ENCODE data around the gene MTCL1. TPM values are rescaled to one million over a fixed set of nuclear protein-coding genes. Genes with fewer than 3 reads are reported as not detected.

The MTCL1 gene
- total and polyA plus RNA-seq, 2 of the 8 experiments (the other 6 are each of a cell fraction or from before 2014, with no cell fraction given) = 16.6 to 60.8 TPM

- Histone ChIP-seq H3K79me2 (ENCODE audit: control insufficient read depth in 1 of 2, insufficient read depth in 2 of 2, low read length in 2 of 2) (no peaks in the 10 kb centered on the region), H4K20me1 (replicated peaks in 1 of 2; ENCODE audit: control insufficient read depth in 1 of 2, insufficient read depth in 2 of 2, low read length in 2 of 2) (no peaks in the 10 kb centered on the region), H3K4ac (replicated peaks; ENCODE audit: insufficient read length, low read depth, low read length) (no peak overlapping the region), H3K4me1 (replicated peaks in 1 of 4; ENCODE audit: control insufficient read depth in 3 of 4, insufficient read depth in 4 of 4, low read length in 3 of 4) (no peaks in the 10 kb centered on the region; a peak in 1 of 7 replicates), H3K23ac (ENCODE audit: insufficient read length) (no peak overlapping the region), H3K27me3 (replicated peaks in 1 of 4; ENCODE audit: control insufficient read depth in 3 of 4, extremely low read depth in 1 of 4, insufficient read depth in 3 of 4, low read length in 3 of 4) (no peaks in the 10 kb centered on the region; a peak in 1 of 7 replicates), H3K9ac (replicated peaks in 1 of 4; ENCODE audit: extremely low read depth in 1 of 4, low read depth in 3 of 4, low read length in 3 of 4) (no peak overlapping the region), H3K4me3 (ENCODE audit: extremely low read depth in 1 of 4, insufficient read depth in 2 of 4, low read depth in 3 of 4, low read length in 4 of 4) (no peak overlapping the region), H2AK5ac (ENCODE audit: low read depth, low read length) (no peak overlapping the region), H2BK20ac (ENCODE audit: low read length) (no peak overlapping the region), H2BK5ac (ENCODE audit: low read depth, low read length) (no peak overlapping the region), H2BK15ac (ENCODE audit: low read length) (no peak overlapping the region), H3K9me3 (ENCODE audit: insufficient read depth in 2 of 2, low read depth in 1 of 2, low read length in 1 of 2) (peaks cover 0 to 4% of the 10 kb centered on the region in 2 experiments; a peak in 1 of 4 replicates), H3K56ac (replicated peaks; ENCODE audit: insufficient read length, low read depth, low read length) (no peak overlapping the region), H2BK12ac (ENCODE audit: low read depth, low read length) (no peak overlapping the region), H4K8ac (ENCODE audit: extremely low read depth, insufficient read depth, low read length) (no peak overlapping the region), H2AFZ (ENCODE audit: low read length) (no peak overlapping the region), H3K36me3 (ENCODE audit: control insufficient read depth in 2 of 4, insufficient read depth in 4 of 4, low read length in 3 of 4) (peaks cover 0 to 7% (median 2%) of the 10 kb centered on the region in 4 experiments; a peak in 4 of 8 replicates), H4K91ac (replicated peaks; ENCODE audit: insufficient read length, low read length) (no peak overlapping the region), H3K23me2 (ENCODE audit: low read depth, low read length) (no peaks in the 10 kb centered on the region), H3K27ac (ENCODE audit: low read depth, low read length) (no peak overlapping the region), H3K18ac (ENCODE audit: extremely low read depth, low read length) (no peak overlapping the region), H4K5ac (ENCODE audit: insufficient read length, low read depth, low read length) (no peak overlapping the region), H2BK120ac (replicated peaks; ENCODE audit: low read depth, low read length) (no peak overlapping the region), H3K79me1 (ENCODE audit: low read depth, low read length) (no peaks in the 10 kb centered on the region), H3K4me2 (ENCODE audit: insufficient read depth in 1 of 2, low read depth in 2 of 2, low read length in 2 of 2) (no peak overlapping the region), H3K14ac (ENCODE audit: insufficient read length) (no peak overlapping the region)
- 95% methylated on average over 2 of the region's 2 CpGs; no CpG with 5 or more reads in 1 of the 2 experiments for WGBS, 2 experiments (ENCODE audit: extremely low coverage in 1 of 2, insufficient coverage in 1 of 2, insufficient read length in 1 of 2, insufficient replicate concordance in 2 of 2, low coverage in 1 of 2, low lambda C conversion rate in 2 of 2, missing lambda C conversion rate in 1 of 2)
- ChIA-PET CTCF (ENCODE audit: partially characterized antibody) (no interaction called here), POLR2A (ENCODE audit: partially characterized antibody) (no interaction called here)
- FAIRE-seq (no peak), DNase-seq (ENCODE audit: low read depth in 1 of 2, low spot score in 2 of 2) (no peak)
- TF ChIP-seq RBBP5 (IDR thresholded peaks at IDR 0.05; ENCODE audit: borderline replicate concordance, low read depth, low read length) (no peak), HDAC6 (IDR thresholded peaks at IDR 0.05; ENCODE audit: low read depth, low read length) (no peak), JUND (IDR thresholded peaks at IDR 0.05; ENCODE audit: low read length) (no peak), EGR1 (IDR thresholded peaks at IDR 0.05; ENCODE audit: borderline replicate concordance, low read depth, low read length) (no peak), BCL11A (IDR thresholded peaks at IDR 0.05; ENCODE audit: low read depth in 2 of 2, low read length in 2 of 2) (no peak), SP1 (IDR thresholded peaks at IDR 0.05; ENCODE audit: low read depth, low read length) (no peak)
Measured at GRCh38 chr18:8833480-8833879, 128.1 kb downstream of the MTCL1 start.
